Activated CD8-positive, alpha-beta T cell treated with anti-CD3 and anti-CD28 coated beads for 36 hours (primary cell): ENCODE data around the gene VWA5A. TPM values are rescaled to one million over a fixed set of nuclear protein-coding genes. Genes with fewer than 3 reads are reported as not detected.
"Not testable (repeated sequence)": the region's sequence is repeated elsewhere in the genome, so short reads cannot be mapped to it uniquely, and the experiment has no call there.

Source experiments
- ATAC-seq: fragments of 200-7000 bp; cut with Tn5 transposase; one replicate; pipeline ENCODE4 v1.10.0; 2021; ENCODE audit warnings: mild to moderate bottlenecking, moderate library complexity
- CTCF ChIA-PET: fragments of 350-600 bp; sonication (Branson Sonifier 250); formaldehyde crosslinking; loops from one replicate; lab custom pipeline; 2021; ENCODE audit warnings: antibody characterized with exemption; lab: Charles Lee
- POLR2A ChIA-PET: fragments of 350-600 bp; sonication (Branson Sonifier 250); formaldehyde crosslinking; loops from one replicate; lab custom pipeline; 2021; ENCODE audit warnings: antibody characterized with exemption; lab: Charles Lee
- DNase-seq: peaks from one replicate; pipeline ENCODE4 v3.0.0-alpha.2; 2020
- H3K27ac Mint-ChIP-seq: one replicate; pipeline ENCODE4 v1.8.0; 2021; ENCODE audit warnings: mild to moderate bottlenecking, mixed read lengths
- H3K27me3 Mint-ChIP-seq: one replicate; pipeline ENCODE4 v1.8.0; 2021; ENCODE audit warnings: mixed read lengths
- H3K36me3 Mint-ChIP-seq: one replicate; pipeline ENCODE4 v1.8.0; 2021; ENCODE audit warnings: low read depth, mixed read lengths
- H3K4me1 Mint-ChIP-seq: one replicate; pipeline ENCODE4 v1.8.0; 2021; ENCODE audit warnings: low read depth, mixed read lengths
- H3K4me3 Mint-ChIP-seq: one replicate; pipeline ENCODE4 v1.8.0; 2021; ENCODE audit warnings: mild to moderate bottlenecking, moderate library complexity, mixed read lengths
- H3K9me3 Mint-ChIP-seq: one replicate; pipeline ENCODE4 v1.8.0; 2021; ENCODE audit warnings: mixed read lengths
- intact Hi-C: fragments of 100-400 bp; cut with micrococcal nuclease; formaldehyde crosslinking; loops from one replicate; pipeline ENCODE4 v1.10.0; 2022
- total RNA-seq, 2 experiments: library from RNA; stranded (reverse); gene quantifications; one replicate each; pipeline ENCODE4 v1.2.3, GENCODE V29; 2021
- TF ChIP-seq, protein P1 (sequence below): fragments of 200-600 bp; IDR thresholded peaks from one replicate; pipeline ENCODE4 v1.8.0; 2022; ENCODE audit warnings: antibody characterized with exemption, mild to moderate bottlenecking

VWA5A gene
- total RNA-seq, 2 experiments from 2014 or later: 4.4 TPM

GRCh38 chr11:124159481-124159880, 44.2 kb downstream of the VWA5A start:
- no peak overlapping the region for H3K4me3 Mint-ChIP-seq
- ChIA-PET POLR2A (no interaction called here), CTCF (no interaction called here)
- H3K4me1 Mint-ChIP-seq: no peaks in the 10 kb centered on the region
- H3K9me3 Mint-ChIP-seq: no peaks in the 10 kb centered on the region
- TF ChIP-seq, protein P1, sequence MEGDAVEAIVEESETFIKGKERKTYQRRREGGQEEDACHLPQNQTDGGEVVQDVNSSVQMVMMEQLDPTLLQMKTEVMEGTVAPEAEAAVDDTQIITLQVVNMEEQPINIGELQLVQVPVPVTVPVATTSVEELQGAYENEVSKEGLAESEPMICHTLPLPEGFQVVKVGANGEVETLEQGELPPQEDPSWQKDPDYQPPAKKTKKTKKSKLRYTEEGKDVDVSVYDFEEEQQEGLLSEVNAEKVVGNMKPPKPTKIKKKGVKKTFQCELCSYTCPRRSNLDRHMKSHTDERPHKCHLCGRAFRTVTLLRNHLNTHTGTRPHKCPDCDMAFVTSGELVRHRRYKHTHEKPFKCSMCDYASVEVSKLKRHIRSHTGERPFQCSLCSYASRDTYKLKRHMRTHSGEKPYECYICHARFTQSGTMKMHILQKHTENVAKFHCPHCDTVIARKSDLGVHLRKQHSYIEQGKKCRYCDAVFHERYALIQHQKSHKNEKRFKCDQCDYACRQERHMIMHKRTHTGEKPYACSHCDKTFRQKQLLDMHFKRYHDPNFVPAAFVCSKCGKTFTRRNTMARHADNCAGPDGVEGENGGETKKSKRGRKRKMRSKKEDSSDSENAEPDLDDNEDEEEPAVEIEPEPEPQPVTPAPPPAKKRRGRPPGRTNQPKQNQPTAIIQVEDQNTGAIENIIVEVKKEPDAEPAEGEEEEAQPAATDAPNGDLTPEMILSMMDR: no peak
- peaks cover 4% of the 10 kb centered on the region for H3K27me3 Mint-ChIP-seq
- intact Hi-C loops: no loop called here
- no peak for ATAC-seq
- DNase-seq: no peak
- H3K27ac Mint-ChIP-seq: no peak overlapping the region
- H3K36me3 Mint-ChIP-seq: no peaks in the 10 kb centered on the region

DNA sequence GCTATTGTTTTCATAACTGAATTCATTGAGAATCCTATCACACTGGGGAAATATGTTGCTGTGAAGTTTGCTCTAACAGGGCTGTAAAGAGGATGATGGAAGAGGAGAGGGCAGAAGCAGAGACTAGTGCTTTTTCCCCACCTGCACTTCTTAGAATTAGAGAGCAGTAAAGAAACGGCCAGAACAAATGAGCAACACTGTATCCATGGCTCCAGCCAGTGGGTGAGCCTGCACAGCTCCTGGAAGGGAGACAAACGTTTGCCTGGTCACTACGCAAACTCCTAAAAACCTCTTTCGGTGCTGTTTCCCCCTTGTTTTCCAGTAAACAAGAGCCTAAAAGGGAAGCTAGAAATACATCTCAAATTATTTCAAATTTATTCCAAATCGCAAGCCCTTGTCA, 45.7 kb downstream of the VWA5A start:
- peaks cover 2% of the 10 kb centered on the region for H3K9me3 Mint-ChIP-seq
- TF ChIP-seq, protein P1: no peak
- POLR2A ChIA-PET: no interaction called here
- intact Hi-C loops: no loop called here
- no peaks in the 10 kb centered on the region for H3K36me3 Mint-ChIP-seq
- CTCF ChIA-PET: interaction anchor here (1.5 kb wide), 1 partner anchor 34 kb away, joined by 3 read pairs; no protein-coding TSS in a partner anchor
- peaks cover 4% of the 10 kb centered on the region for H3K27me3 Mint-ChIP-seq
- no peak overlapping the region for H3K27ac Mint-ChIP-seq
- no peak for DNase-seq
- no peaks in the 10 kb centered on the region for H3K4me1 Mint-ChIP-seq
- no peak overlapping the region for H3K4me3 Mint-ChIP-seq
- ATAC-seq: no peak

DNA sequence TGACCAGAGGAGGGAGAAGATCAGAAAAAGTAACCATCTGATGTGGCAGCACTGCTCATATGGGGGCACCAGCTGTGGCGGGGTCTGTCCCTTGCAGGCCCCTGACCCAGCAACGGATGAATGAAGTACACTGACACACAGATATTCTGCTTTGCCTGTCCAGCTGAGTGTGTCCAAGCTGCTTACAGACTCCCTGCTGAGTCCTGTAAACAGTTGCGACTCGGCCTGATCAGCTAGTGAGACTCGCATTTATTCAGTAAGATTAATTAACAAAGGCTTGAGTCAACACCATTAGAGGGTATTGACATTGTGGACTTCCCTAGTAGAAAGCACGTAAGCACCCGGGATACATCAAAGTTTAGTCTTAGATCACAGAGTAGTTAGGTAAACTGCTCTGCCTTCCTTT, 52.6 kb downstream of the VWA5A start:
- no peak overlapping the region for H3K4me3 Mint-ChIP-seq
- ATAC-seq (no peak), DNase-seq (no peak)
- intact Hi-C loops: no loop called here
- H3K9me3 Mint-ChIP-seq: peaks cover 2% of the 10 kb centered on the region
- no peak overlapping the region for H3K27ac Mint-ChIP-seq
- peaks cover 11% of the 10 kb centered on the region for H3K27me3 Mint-ChIP-seq
- no peaks in the 10 kb centered on the region for H3K4me1 Mint-ChIP-seq
- CTCF ChIA-PET: no interaction called here
- TF ChIP-seq, protein P1: no peak
- no peaks in the 10 kb centered on the region for H3K36me3 Mint-ChIP-seq
- POLR2A ChIA-PET: no interaction called here

DNA sequence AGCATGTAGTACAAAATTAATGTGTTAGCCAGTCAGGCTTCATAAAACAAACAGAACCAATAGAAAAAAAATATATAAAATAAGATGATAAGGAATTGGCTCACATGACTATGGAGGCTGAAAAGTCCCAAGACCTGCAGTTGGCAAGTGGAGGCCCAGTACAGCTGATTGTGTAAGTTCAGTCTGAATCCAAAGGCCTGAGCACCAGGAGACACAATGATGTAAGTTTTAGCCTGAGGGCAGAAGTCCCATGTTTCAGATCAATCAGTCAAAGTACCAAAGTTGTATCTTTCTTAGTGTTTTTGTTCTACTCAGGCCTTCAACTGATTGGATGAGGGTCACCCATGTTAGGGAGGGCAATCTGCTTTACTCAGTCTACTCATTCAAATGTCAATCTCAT, 53.5 kb downstream of the VWA5A start:
- CTCF ChIA-PET: no interaction called here

GRCh38 chr11:124170315-124170714, 55.1 kb downstream of the VWA5A start:
- intact Hi-C loops, H3K27me3 Mint-ChIP-seq, DNase-seq, CTCF ChIA-PET, H3K27ac Mint-ChIP-seq, H3K4me1 Mint-ChIP-seq, POLR2A ChIA-PET, H3K36me3 Mint-ChIP-seq, ATAC-seq, H3K9me3 Mint-ChIP-seq, H3K4me3 Mint-ChIP-seq: not testable (repeated sequence)

More for the DNA sequence above, 53.5 kb downstream of the VWA5A start:
- intact Hi-C loops: no loop called here
- POLR2A ChIA-PET: no interaction called here
- TF ChIP-seq, protein P1: no peak
- DNase-seq (no peak), ATAC-seq (no peak)
- H3K27me3 Mint-ChIP-seq: peaks cover 10% of the 10 kb centered on the region
- no peaks in the 10 kb centered on the region for H3K4me1 Mint-ChIP-seq
- H3K9me3 Mint-ChIP-seq: peaks cover 2% of the 10 kb centered on the region
- H3K27ac Mint-ChIP-seq: no peak overlapping the region
- no peak overlapping the region for H3K4me3 Mint-ChIP-seq
- H3K36me3 Mint-ChIP-seq: no peaks in the 10 kb centered on the region
